IMR-90 (cell line): ENCODE data around the gene NPY1R.

Experiments used
- BHLHE40 ChIP-seq: fragments of 150-350 bp; IDR thresholded peaks from 2 replicates; pipeline ENCODE4 v1.6.1; 2016; ENCODE audit warnings: mild to moderate bottlenecking, low read depth, low read length
- CEBPB ChIP-seq: IDR thresholded peaks from 2 replicates; pipeline ENCODE4 v1.6.1; 2012; ENCODE audit warnings: low read depth, low read length, improper control_type of control experiment
- CTCF ChIP-seq: conservative IDR thresholded peaks from 2 replicates; pipeline ENCODE4 v1.5.1; 2012; ENCODE audit warnings: mild to moderate bottlenecking, low read depth, low read length, improper control_type of control experiment
- MAFK ChIP-seq: IDR thresholded peaks from 2 replicates; pipeline ENCODE4 v1.6.1; 2012; ENCODE audit warnings: low read depth, low read length, improper control_type of control experiment
- MAZ ChIP-seq: IDR thresholded peaks from 2 replicates; pipeline ENCODE4 v1.6.1; 2012; ENCODE audit warnings: low read depth, mild to moderate bottlenecking, low read length, improper control_type of control experiment, moderate library complexity, borderline replicate concordance
- MXI1 ChIP-seq: IDR thresholded peaks from 2 replicates; pipeline ENCODE4 v1.6.1; 2012; ENCODE audit warnings: low read depth, mild to moderate bottlenecking, low read length, moderate library complexity, borderline replicate concordance
- POLR2A ChIP-seq: IDR thresholded peaks from 2 replicates; pipeline ENCODE4 v1.6.1; 2012; ENCODE audit warnings: mild to moderate bottlenecking, low read depth, low read length
- RCOR1 ChIP-seq: IDR thresholded peaks from 2 replicates; pipeline ENCODE4 v1.6.1; 2012; ENCODE audit warnings: mild to moderate bottlenecking, low read length, improper control_type of control experiment; ENCODE audit not compliant: insufficient replicate concordance
- SMC3 ChIP-seq: fragments of 150-350 bp; IDR thresholded peaks from 2 replicates; pipeline ENCODE4 v1.6.1; 2016; ENCODE audit warnings: low read depth, mild to moderate bottlenecking, antibody characterized with exemption, low read length, moderate library complexity

- TF ChIP-seq CTCF (no peak), CEBPB (no peak), POLR2A (no peak), SMC3 (no peak), RCOR1 (no peak), BHLHE40 (no peak), MAZ (no peak), MXI1 (no peak), MAFK (no peak)
Measured at GRCh38 chr4:163335384-163335783, 3.0 kb upstream of the NPY1R start.
